NCI-H2081 treated with DMSO at 0.1 percent for 48 hours (cell line): Measurements from ENCODE around the gene GHR.

ENCODE experiments used
- DNase-seq: peaks from one replicate; lab custom pipeline; 2025; lab: John Stamatoyannopoulos, UW

GHR gene

DNA sequence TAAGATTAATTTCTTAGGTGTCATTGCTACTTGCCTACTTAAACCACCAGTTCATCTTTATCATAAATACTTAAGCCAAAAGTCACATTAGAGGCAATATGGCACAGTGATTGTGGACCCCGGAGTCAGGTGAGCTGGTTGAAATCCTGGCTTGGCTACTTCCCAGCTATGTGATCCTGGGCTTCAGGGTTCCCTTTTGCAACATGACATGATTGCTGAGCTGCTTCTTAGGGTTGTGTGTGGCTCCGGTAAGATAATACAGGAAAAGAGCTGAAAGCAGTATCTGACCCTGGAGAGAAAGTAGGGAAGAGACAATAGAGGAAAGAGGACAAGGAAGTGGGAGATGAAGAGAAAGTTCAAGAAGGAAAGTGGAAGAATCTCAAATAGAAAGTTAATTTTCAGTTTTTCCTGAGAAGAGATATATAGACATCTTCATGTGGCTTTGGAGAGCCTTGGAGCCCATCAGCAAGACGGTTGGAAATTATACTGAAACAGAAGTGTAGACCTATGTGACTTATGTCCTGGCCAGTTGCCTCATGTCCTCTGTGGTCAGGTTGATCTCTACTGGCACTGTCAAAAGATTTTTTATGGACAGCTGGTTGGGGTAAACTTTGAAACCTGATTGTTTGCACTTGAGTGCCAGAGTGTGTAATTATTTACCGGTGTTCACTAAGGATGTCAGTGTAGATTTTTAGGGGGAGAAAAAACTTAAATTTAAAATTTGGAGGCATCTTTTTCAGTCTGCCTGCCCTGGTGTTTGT is 93.2 kb downstream of the GHR start:
- DNase-seq: no peak

- no peak for DNase-seq
Observed at GRCh38 chr5:42517164-42517563, 93.9 kb downstream of the GHR start.

GRCh38 chr5:42518595-42519221 is 95.5 kb downstream of the GHR start:
- no peak for DNase-seq

GRCh38 chr5:42520203-42520602 is 97.0 kb downstream of the GHR start:
- no peak for DNase-seq

DNA sequence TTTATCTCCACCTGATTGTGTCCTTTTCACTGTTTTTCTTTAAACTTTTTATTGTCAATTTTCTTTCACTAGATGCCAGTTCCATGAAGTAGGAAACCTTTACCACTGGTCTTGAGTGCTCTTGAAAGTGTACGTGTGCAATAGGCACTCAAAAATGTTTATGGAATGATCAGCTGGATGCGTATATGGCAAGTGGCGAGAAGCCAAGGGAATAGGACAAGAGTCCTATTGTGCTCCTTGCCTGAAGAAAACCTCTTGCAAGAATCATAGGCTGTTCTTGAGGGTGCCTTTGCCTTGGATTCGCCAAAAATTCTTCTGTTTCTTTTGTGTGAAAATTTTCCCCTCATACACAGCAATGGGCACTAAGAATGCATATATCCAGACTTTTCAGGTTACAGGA is 97.7 kb downstream of the GHR start:
- no peak for DNase-seq

GRCh38 chr5:42521406-42521805 is 98.2 kb downstream of the GHR start:
- DNase-seq: no peak

DNA sequence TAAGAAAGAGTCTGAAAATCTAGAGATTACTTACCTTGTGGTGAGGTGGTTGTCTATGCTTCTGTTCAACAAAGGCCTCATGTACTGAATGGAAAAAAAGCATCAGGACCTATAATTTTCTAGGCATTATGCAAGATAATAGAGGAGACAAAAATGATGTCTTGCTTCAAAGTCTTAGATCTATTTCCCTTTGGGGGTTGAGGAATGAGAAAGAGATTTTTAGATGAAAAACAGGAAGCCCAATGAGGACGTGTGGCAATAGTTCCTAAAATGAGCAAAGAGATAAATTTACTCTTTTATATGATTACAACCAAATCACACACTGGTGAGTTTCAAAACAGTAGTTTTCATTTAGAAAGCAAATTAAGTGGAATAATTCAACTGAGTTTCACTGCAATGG is 99.5 kb downstream of the GHR start:
- no peak for DNase-seq

DNA sequence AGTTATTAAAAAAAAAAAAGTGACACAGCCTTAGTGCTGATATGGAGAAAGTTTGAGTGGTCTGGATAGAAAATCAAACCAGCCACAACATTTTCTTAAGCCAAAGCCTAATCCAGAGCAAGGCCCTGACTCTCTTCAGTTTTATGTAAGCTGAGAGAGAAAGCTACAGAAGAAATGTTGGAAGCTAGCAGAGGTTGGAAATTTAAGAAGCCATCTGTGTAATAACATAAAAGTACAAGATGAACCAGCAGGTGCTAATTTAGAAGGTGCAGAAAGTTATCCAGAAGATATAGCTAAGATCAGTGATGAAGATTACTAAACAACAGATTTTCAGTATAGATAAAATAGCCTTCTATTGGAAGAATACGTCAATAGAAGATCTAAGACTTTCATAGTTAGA is 102.9 kb downstream of the GHR start:
- DNase-seq: no peak

DNA sequence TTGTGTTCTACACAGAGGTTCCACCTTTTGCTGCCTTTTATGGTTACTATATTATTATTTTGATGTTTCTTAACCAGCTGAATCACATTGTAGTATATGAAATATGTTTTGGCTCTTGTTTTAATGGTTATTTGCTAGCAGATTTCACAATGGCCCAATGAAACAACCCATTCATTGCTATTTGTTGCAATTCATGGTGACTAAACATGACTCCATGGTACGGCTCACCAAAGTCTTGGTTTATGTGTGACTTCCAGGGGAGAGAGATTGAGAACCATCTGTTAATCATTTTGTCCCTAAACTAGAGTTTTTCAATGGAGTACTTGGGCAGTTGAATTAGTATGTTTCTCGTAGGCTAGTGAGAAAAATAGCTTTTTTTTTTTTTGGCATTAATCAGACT is 108.4 kb downstream of the GHR start:
- no peak for DNase-seq

DNA sequence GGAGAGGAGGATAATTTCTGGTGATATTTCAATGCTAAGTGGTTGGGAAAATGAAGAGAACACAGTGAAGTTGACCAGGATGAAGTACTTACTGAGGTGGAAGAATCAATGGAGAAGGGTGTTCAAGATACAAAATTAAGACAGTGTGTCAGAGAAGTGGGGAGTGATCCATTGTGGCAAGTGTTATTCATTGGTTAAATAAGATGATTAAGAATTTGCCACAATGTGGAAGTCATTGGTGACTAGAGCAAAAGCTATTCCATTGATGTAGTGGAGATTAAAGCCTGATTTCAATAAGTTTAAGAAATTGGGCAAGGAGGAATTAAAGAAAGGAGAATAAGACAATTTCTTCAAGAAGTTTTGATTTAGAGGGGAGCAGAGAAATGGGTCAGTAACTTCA is 118.9 kb downstream of the GHR start:
- no peak for DNase-seq

DNA sequence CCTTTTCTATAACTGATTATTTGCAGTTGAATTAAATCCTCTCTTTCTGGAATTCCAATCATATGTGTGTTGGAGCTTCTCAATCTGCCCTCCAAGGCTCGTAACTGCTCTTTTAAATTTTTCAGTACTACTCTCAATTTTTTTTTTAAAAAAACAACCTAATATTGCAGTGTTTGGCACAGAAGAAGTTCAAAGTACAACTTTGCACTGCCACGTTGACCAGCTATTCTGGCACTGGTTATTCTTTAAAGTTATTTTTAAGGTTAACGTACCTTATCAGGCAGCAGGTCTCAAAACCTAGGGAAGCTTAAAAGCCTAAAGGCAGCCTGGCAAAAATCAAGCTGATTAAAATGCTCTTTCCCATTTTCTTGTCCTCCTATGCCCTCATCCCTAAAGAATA is 120.5 kb downstream of the GHR start:
- DNase-seq: no peak

DNA sequence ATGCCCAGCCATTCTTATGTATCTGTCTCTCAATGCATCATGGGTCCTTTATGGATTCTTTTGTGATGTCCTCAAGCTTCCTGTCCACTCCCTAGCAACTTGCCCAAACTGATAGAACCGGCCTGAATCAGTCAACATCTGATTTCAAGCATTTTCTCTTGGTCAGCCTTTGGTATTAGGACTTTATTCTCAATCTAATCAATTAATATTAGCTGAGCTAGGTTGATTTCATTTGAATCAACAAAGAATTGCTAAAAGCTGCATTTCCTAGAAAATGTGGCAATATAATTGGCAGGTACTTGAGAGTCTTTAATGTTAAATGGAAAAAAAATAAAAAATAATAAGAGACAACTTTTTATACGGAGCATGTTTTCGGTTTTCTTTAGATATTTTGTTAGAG is 121.8 kb downstream of the GHR start:
- DNase-seq: no peak

- DNase-seq: no peak
Observed at GRCh38 chr5:42547141-42547540, 123.9 kb downstream of the GHR start.

GRCh38 chr5:42547894-42548293 is 124.7 kb downstream of the GHR start:
- no peak for DNase-seq

GRCh38 chr5:42552597-42552996 is 129.4 kb downstream of the GHR start:
- DNase-seq: no peak

DNA sequence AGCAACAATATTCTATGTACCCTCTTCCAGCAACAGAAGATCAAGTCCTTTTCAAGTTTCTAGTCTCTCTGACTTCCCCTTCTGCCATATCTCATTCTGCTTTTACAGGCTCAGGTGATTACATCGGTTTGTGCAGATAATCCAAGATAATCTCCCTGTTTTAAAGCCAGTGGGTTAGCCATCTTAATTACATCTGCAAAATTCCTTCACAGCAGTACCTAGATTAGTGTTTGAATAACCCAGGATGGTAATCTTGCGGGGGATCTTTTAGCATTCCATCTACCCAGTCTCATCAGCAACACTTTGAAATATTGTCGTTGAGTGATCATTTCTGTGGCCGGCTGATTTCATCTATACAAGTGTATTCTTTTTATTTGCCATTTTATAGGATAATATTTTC is 130.2 kb downstream of the GHR start:
- DNase-seq: no peak

GRCh38 chr5:42555010-42555409 is 131.8 kb downstream of the GHR start:
- DNase-seq: no peak

DNA sequence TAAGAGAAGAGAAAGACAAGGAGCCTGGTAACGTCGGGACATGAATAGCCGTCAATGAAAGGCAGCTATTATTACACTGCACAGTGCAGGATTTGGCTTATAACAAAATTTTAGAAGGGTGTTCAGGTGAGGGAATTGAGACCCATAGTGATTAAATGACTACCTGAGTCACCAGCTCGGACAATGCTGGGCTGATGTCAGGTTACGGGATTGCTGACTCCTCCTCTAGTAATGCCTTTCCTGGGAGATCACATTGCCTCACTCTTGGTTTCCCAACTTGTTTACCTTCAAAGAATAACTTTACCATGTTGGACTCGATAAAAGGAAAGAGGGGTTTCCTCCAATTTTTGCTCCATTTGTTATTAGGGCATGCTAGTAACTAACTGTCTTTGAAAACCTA is 132.6 kb downstream of the GHR start:
- no peak for DNase-seq

- DNase-seq: no peak
Observed at GRCh38 chr5:42557689-42558088, 134.4 kb downstream of the GHR start.

DNA sequence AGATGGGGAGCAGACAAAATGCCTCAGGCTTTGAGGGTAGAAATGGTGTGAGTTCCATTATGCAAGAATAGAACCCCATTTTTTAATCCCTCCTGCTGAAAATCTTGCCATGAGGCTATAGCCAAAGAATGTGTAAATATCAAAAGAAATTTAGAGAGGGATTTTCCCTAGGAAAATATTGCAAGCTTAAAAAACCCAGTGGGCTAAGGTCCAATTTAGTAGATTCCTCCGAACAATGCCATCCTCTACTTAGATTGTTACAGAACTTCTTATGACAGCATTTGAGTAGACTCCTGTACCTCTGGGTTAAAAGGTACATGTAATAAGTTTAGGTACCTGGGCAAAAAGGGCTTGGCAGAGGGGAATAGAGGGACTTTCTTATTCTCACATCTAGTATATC is 138.4 kb downstream of the GHR start:
- no peak for DNase-seq

- no peak for DNase-seq
Observed at GRCh38 chr5:42564689-42565356, 141.6 kb downstream of the GHR start.

DNA sequence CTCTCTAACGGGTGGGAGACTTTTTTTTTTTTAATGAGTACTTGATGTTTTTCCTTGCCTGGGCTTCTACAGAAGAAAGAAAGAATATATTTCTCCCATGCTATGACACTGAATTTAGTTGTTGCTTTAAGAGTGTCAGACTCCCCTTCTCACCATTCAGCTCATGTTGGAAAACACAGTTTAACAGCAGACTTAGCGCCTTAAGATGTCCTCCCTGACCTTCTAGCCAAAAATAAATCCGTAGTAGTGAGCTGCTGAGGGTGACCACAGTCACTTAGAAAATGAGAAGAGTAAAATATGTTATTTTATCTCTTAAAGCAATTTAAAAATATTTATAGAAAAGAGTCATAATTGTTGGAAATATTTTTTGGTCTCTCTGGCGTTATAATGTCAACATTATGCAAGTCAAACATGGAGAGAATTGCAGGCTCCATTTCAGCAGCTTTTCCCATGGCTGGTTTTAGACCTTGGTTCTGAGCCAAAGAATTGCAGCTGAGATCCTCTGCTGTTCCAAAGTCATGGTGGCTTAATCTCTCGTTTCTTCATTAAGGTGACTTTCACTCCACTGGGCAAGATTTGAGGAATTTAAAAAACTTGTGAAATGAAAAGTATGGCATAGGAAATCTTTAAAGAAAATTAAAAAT is 143.5 kb downstream of the GHR start:
- DNase-seq: no peak

DNA sequence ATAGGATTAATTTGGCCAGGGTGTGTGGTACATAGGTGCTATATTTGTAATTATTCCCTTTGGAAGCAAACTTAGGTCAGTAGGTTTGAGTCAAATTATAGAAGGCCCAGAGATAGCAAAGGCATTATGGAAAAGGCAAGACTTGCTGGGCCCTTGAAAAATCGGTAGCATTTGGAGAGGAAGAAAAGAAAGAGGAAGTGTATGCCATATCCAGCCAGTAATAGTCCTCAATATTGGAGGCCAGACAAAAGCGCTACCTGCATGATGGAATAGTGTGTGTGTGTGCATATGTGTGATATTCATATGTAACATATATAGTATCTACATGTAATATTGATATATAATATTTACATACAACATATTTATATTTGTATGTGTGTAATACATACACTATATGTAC is 146.1 kb downstream of the GHR start:
- DNase-seq: no peak
